IMR-90 (cell line): Measurements from ENCODE around the gene INPP5E. TPM values are rescaled to one million over a fixed set of nuclear protein-coding genes. Genes with fewer than 3 reads are reported as not detected.
A peak's percentile ranks its signal among the peaks of the same experiment; 100 is the strongest.

ENCODE experiments used
- ATAC-seq: fragments of 200-7000 bp; cut with Tn5 transposase; 2 replicates; pipeline ENCODE4 v1.9.1; 2020; ENCODE audit warnings: low read depth, mild to moderate bottlenecking, moderate library complexity
- BruUV-seq: library from RNA; stranded (reverse); fragments of 400-500 nt; replicated peaks from 2 replicates; lab custom pipeline; 2021; lab: Mats Ljungman, UMichigan
- CTCF ChIA-PET: fragments of 300-600 bp; formaldehyde crosslinking; extraction: SDS; loops from one replicate; lab custom pipeline; 2021; ENCODE audit warnings: antibody characterized with exemption; lab: Yijun Ruan, JAX
- POLR2A ChIA-PET: fragments of 300-600 bp; sonication (Branson Sonifier 250); formaldehyde crosslinking; loops from one replicate; lab custom pipeline; 2022; ENCODE audit warnings: antibody characterized with exemption; ENCODE audit not compliant: unreplicated experiment; lab: Charles Lee
- DNase-seq: peaks from one replicate; pipeline ENCODE4 v3.0.0; 2013
- H2AFZ ChIP-seq: replicated peaks from 2 replicates; pipeline ENCODE3; 2013; ENCODE audit warnings: low read length, mild to moderate bottlenecking; ENCODE audit not compliant: poor library complexity
- H2AK5ac ChIP-seq: 2 replicates; pipeline ENCODE4 v1.6.1; 2013; ENCODE audit warnings: low read depth, low read length, inconsistent platforms
- H2AK9ac ChIP-seq: replicated peaks from 2 replicates; pipeline ENCODE3; 2013; ENCODE audit warnings: mild to moderate bottlenecking, low read depth, low read length, moderate library complexity; ENCODE audit not compliant: poor library complexity
- H2BK120ac ChIP-seq: 2 replicates; pipeline ENCODE4 v1.6.1; 2013; ENCODE audit warnings: low read depth, low read length, inconsistent platforms
- H2BK15ac ChIP-seq: 3 replicates; pipeline ENCODE4 v1.6.1; 2013; ENCODE audit warnings: low read depth, low read length, inconsistent platforms
- H2BK20ac ChIP-seq: 2 replicates; pipeline ENCODE4 v1.6.1; 2013; ENCODE audit warnings: low read depth, mild to moderate bottlenecking, inconsistent platforms, low read length, moderate library complexity
- H2BK5ac ChIP-seq: 2 replicates; pipeline ENCODE4 v1.6.1; 2013; ENCODE audit warnings: mild to moderate bottlenecking, low read depth, low read length, inconsistent platforms; ENCODE audit not compliant: poor library complexity, severe bottlenecking
- H3K14ac ChIP-seq: replicated peaks from 2 replicates; pipeline ENCODE4 v1.6.1; 2013; ENCODE audit warnings: low read depth, low read length, inconsistent platforms
- H3K18ac ChIP-seq: 2 replicates; pipeline ENCODE4 v1.6.1; 2013; ENCODE audit warnings: low read depth, low read length, control low read depth
- H3K23ac ChIP-seq: 2 replicates; pipeline ENCODE4 v1.6.1; 2013; ENCODE audit warnings: low read depth, low read length, inconsistent platforms
- H3K27ac ChIP-seq: 2 replicates; pipeline ENCODE4 v1.5.1; 2013; ENCODE audit warnings: mild to moderate bottlenecking, control low read depth, low read length; ENCODE audit not compliant: insufficient read depth
- H3K27me3 ChIP-seq: 2 replicates; pipeline ENCODE4 v1.6.1; 2013; ENCODE audit warnings: low read length; ENCODE audit not compliant: control insufficient read depth, insufficient read depth
- H3K36me3 ChIP-seq: 2 replicates; pipeline ENCODE4 v1.6.1; 2013; ENCODE audit warnings: low read length, mixed read lengths; ENCODE audit not compliant: control insufficient read depth, insufficient read depth
- H3K4ac ChIP-seq: 2 replicates; pipeline ENCODE4 v1.6.1; 2013; ENCODE audit warnings: low read depth, low read length, inconsistent platforms
- H3K4me1 ChIP-seq: 2 replicates; pipeline ENCODE4 v1.6.1; 2013; ENCODE audit warnings: low read length, mixed read lengths; ENCODE audit not compliant: control insufficient read depth, insufficient read depth
- H3K4me2 ChIP-seq: 2 replicates; pipeline ENCODE4 v1.6.1; 2013; ENCODE audit warnings: low read depth, mild to moderate bottlenecking, control low read depth, low read length, moderate library complexity
- H3K4me3 ChIP-seq: 2 replicates; pipeline ENCODE4 v1.5.1; 2013; ENCODE audit warnings: low read depth, mild to moderate bottlenecking, control low read depth, low read length, moderate library complexity; ENCODE audit not compliant: insufficient read depth
- H3K56ac ChIP-seq: 2 replicates; pipeline ENCODE4 v1.6.1; 2013; ENCODE audit warnings: low read length, inconsistent platforms; ENCODE audit not compliant: insufficient read depth; ENCODE audit errors: extremely low read depth
- H3K79me1 ChIP-seq, 2 experiments: 2 replicates each; pipeline ENCODE4 v1.6.1; 2013; ENCODE audit warnings: low read length in 2 of 2, inconsistent platforms in 1 of 2, low read depth in 1 of 2
- H3K9ac ChIP-seq: 2 replicates; pipeline ENCODE4 v1.6.1; 2013; ENCODE audit warnings: low read depth, low read length, control low read depth
- H3K9me1 ChIP-seq: 2 replicates; pipeline ENCODE4 v1.6.1; 2013; ENCODE audit warnings: low read length, inconsistent platforms; ENCODE audit not compliant: insufficient read depth
- H3K9me3 ChIP-seq: 2 replicates; pipeline ENCODE4 v1.6.1; 2013; ENCODE audit warnings: low read length; ENCODE audit not compliant: control insufficient read depth, insufficient read depth
- H4K20me1 ChIP-seq: 2 replicates; pipeline ENCODE4 v1.6.1; 2013; ENCODE audit warnings: low read length, inconsistent platforms; ENCODE audit not compliant: insufficient read depth
- H4K5ac ChIP-seq: 2 replicates; pipeline ENCODE4 v1.6.1; 2013; ENCODE audit warnings: mild to moderate bottlenecking, low read depth, low read length, control low read depth
- H4K8ac ChIP-seq, 2 experiments: 2 replicates each; pipeline ENCODE4 v1.6.1; 2013; ENCODE audit warnings: low read depth in 2 of 2, low read length in 2 of 2, control low read depth in 1 of 2, inconsistent platforms in 1 of 2
- H4K91ac ChIP-seq: 2 replicates; pipeline ENCODE4 v1.6.1; 2013; ENCODE audit warnings: low read depth, low read length, inconsistent platforms; ENCODE audit not compliant: insufficient read depth
- CTCF ChIP-seq: conservative IDR thresholded peaks from 2 replicates; pipeline ENCODE4 v1.5.1; 2012; ENCODE audit warnings: mild to moderate bottlenecking, low read depth, low read length, improper control_type of control experiment
- FOS ChIP-seq: fragments of 150-350 bp; IDR thresholded peaks from 2 replicates; pipeline ENCODE4 v1.6.1; 2016; ENCODE audit warnings: low read depth, low read length
- MAZ ChIP-seq: IDR thresholded peaks from 2 replicates; pipeline ENCODE4 v1.6.1; 2012; ENCODE audit warnings: low read depth, mild to moderate bottlenecking, low read length, improper control_type of control experiment, moderate library complexity, borderline replicate concordance
- MXI1 ChIP-seq: IDR thresholded peaks from 2 replicates; pipeline ENCODE4 v1.6.1; 2012; ENCODE audit warnings: low read depth, mild to moderate bottlenecking, low read length, moderate library complexity, borderline replicate concordance
- RAD21 ChIP-seq: IDR thresholded peaks from 2 replicates; pipeline ENCODE4 v1.6.1; 2012; ENCODE audit warnings: low read length, improper control_type of control experiment
- RCOR1 ChIP-seq: IDR thresholded peaks from 2 replicates; pipeline ENCODE4 v1.6.1; 2012; ENCODE audit warnings: mild to moderate bottlenecking, low read length, improper control_type of control experiment; ENCODE audit not compliant: insufficient replicate concordance
- RFX5 ChIP-seq: IDR thresholded peaks from 2 replicates; pipeline ENCODE4 v1.8.0; 2012; ENCODE audit warnings: low read depth, mild to moderate bottlenecking, low read length, moderate library complexity
- USF2 ChIP-seq: fragments of 150-350 bp; IDR thresholded peaks from 2 replicates; pipeline ENCODE4 v1.6.1; 2017; ENCODE audit warnings: mild to moderate bottlenecking, antibody characterized with exemption, low read length, low read depth
- WGBS, 2 experiments: methylation state at CpG; one replicate each; pipeline versions ENCODE4 v1.1.5 to v1.1.7; 2013; ENCODE audit warnings: missing lambda C conversion rate in 2 of 2; ENCODE audit not compliant: insufficient read length in 1 of 2; ENCODE audit errors: extremely low coverage in 2 of 2; 5-methylcytosine and 5-hydroxymethylcytosine counted together
- dilution Hi-C: fragments of 300-500 bp; cut with HindIII; formaldehyde crosslinking; loops from one replicate; pipeline ENCODE4 v1.14.3; 2018; ENCODE audit warnings: low sequenced_read_pairs; ENCODE audit not compliant: unreplicated experiment
- in situ Hi-C: fragments of 300-500 bp; cut with MboI; formaldehyde crosslinking; loops from 3 replicates; pipeline ENCODE4 v1.14.3; 2019; ENCODE audit warnings: low sequenced_read_pairs, inconsistent platforms, mixed read lengths
- intact Hi-C: fragments of 100-400 bp; cut with micrococcal nuclease; formaldehyde crosslinking; loops from 2 replicates; pipeline ENCODE4 v1.10.0; 2022
- polyA plus RNA-seq, 3 experiments: library from polyadenylated mRNA; depleted of rRNA; stranded (reverse); fragments of >200 nt; gene quantifications; 2 replicates each; pipeline ENCODE4 v1.2.3, GENCODE V29; 2012; ENCODE audit warnings: low replicate concordance in 1 of 3
- total RNA-seq: library from RNA; depleted of rRNA; stranded (reverse); fragments of >200 nt; gene quantifications from 2 replicates; pipeline ENCODE4 v1.2.3, GENCODE V29; 2012

INPP5E gene
- total and polyA plus RNA-seq, 2 of the 4 experiments (the other 2 are of a cell fraction) = 1.6 to 9.4 TPM

GRCh38 chr9:136407911-136408310, 31.7 kb downstream of the INPP5E start:
- no peak overlapping the region for H3K9ac ChIP-seq
- no peak overlapping the region for H2BK20ac ChIP-seq
- in situ Hi-C loops = no loop called here
- H3K9me1 ChIP-seq = peaks cover 7% of the 10 kb centered on the region; the same call in 1 of the 2 replicates
- H4K5ac ChIP-seq = no peak overlapping the region
- H4K91ac ChIP-seq = no peak overlapping the region
- peak overlapping the region; percentile 65 for H2AK9ac ChIP-seq
- H4K8ac ChIP-seq = no peak overlapping the region
- POLR2A ChIA-PET = no interaction called here
- peaks cover 25% of the 10 kb centered on the region for H4K20me1 ChIP-seq
- H3K56ac ChIP-seq = no peak overlapping the region
- H3K27ac ChIP-seq = no peak overlapping the region
- ATAC-seq = no peak
- H3K27me3 ChIP-seq = no peaks in the 10 kb centered on the region
- no peak overlapping the region for H3K23ac ChIP-seq
- no peak overlapping the region for H3K4me2 ChIP-seq
- 80% methylated on average over 1 of the region's 7 CpGs; no CpG with 5 or more reads in 1 of the 2 experiments for WGBS, 2 experiments
- CTCF ChIA-PET = no interaction called here
- DNase-seq = no peak
- no peak overlapping the region for H3K4ac ChIP-seq
- dilution Hi-C loops = no loop called here
- no peak overlapping the region for H3K4me3 ChIP-seq
- H3K9me3 ChIP-seq = no peaks in the 10 kb centered on the region
- peaks cover 12 to 44% of the 10 kb centered on the region in 2 experiments for H3K79me1 ChIP-seq
- H2BK5ac ChIP-seq = no peak overlapping the region
- no peak overlapping the region for H3K14ac ChIP-seq
- peaks cover 38% of the 10 kb centered on the region for H3K36me3 ChIP-seq
- H2AFZ ChIP-seq = no peak overlapping the region
- BruUV-seq = no TSS peak
- H2BK15ac ChIP-seq = no peak overlapping the region
- no peak overlapping the region for H3K18ac ChIP-seq
- H3K4me1 ChIP-seq = peaks cover 12% of the 10 kb centered on the region
- no peak overlapping the region for H2AK5ac ChIP-seq
- intact Hi-C loops = no loop called here
- no peak for TF ChIP-seq RFX5
- no peak for TF ChIP-seq USF2
- no peak for TF ChIP-seq CTCF
- no peak for TF ChIP-seq MXI1
- TF ChIP-seq RAD21 = no peak
- TF ChIP-seq MAZ = no peak
- TF ChIP-seq FOS = no peak
- TF ChIP-seq RCOR1 = no peak
- H2BK120ac ChIP-seq = no peak overlapping the region
